Cardiac muscle cell (in vitro differentiated cells and primary cell): ENCODE data around the gene CORIN. TPM values are rescaled to one million over a fixed set of nuclear protein-coding genes. Genes with fewer than 3 reads are reported as not detected.
"Not testable (repeated sequence)": the region's sequence is repeated elsewhere in the genome, so short reads cannot be mapped to it uniquely, and the experiment has no call there.

ENCODE experiments used
- DNase-seq, 2 donors: peaks; one replicate each; pipeline versions ENCODE4 v3.0.0 to v3.0.0-alpha.2; 2010 to 2017; ENCODE audit warnings: low read depth in 1 of 2, low spot score in 1 of 2
- H3K27ac ChIP-seq: fragments of 200-600 bp; sonication (generic); 2 replicates; pipeline ENCODE4 v1.5.1; 2016
- H3K27me3 ChIP-seq: fragments of 200-600 bp; sonication (generic); 2 replicates; pipeline ENCODE4 v1.6.0; 2016; ENCODE audit warnings: control low read depth
- H3K36me3 ChIP-seq: fragments of 200-600 bp; sonication (generic); 2 replicates; pipeline ENCODE4 v1.5.1; 2016; ENCODE audit warnings: control low read depth
- H3K4me1 ChIP-seq: fragments of 200-600 bp; sonication (generic); 2 replicates; pipeline ENCODE4 v1.8.1; 2017; ENCODE audit warnings: low read depth, mild to moderate bottlenecking, mixed run types
- H3K4me3 ChIP-seq: fragments of 200-600 bp; sonication (generic); 2 replicates; pipeline ENCODE4 v1.5.1; 2016; ENCODE audit warnings: mild to moderate bottlenecking
- H3K9me3 ChIP-seq: fragments of 200-600 bp; sonication (generic); 2 replicates; pipeline ENCODE4 v1.5.1; 2017; ENCODE audit warnings: low read depth, mild to moderate bottlenecking, control low read depth
- polyA plus RNA-seq: library from polyadenylated mRNA; unstranded; fragments of >200 nt; fragmentation: Nextera tagmentation; extraction: Ambion mirVana; gene quantifications from 2 replicates; pipeline ENCODE4 v1.2.1, GENCODE V29; 2016
- total RNA-seq: library from RNA; depleted of rRNA; stranded (reverse); fragments of >200 nt; gene quantifications from 2 replicates; pipeline ENCODE4 v1.2.3, GENCODE V29; 2016
- TF ChIP-seq, protein P1 (sequence below): IDR thresholded peaks from 2 replicates; pipeline ENCODE4 v1.5.1; 2012; ENCODE audit warnings: low read depth, mild to moderate bottlenecking, low read length

CORIN gene
- total and polyA plus RNA-seq, 2 experiments from 2014 or later: 110 to 169 TPM

- DNase-seq: no peak
- Histone ChIP-seq H3K27me3 (no peaks in the 10 kb centered on the region), H3K4me1 (peaks cover 9% of the 10 kb centered on the region), H3K27ac (no peak overlapping the region), H3K4me3 (no peak overlapping the region), H3K9me3 (no peaks in the 10 kb centered on the region), H3K36me3 (no peaks in the 10 kb centered on the region)
- TF ChIP-seq, protein P1, sequence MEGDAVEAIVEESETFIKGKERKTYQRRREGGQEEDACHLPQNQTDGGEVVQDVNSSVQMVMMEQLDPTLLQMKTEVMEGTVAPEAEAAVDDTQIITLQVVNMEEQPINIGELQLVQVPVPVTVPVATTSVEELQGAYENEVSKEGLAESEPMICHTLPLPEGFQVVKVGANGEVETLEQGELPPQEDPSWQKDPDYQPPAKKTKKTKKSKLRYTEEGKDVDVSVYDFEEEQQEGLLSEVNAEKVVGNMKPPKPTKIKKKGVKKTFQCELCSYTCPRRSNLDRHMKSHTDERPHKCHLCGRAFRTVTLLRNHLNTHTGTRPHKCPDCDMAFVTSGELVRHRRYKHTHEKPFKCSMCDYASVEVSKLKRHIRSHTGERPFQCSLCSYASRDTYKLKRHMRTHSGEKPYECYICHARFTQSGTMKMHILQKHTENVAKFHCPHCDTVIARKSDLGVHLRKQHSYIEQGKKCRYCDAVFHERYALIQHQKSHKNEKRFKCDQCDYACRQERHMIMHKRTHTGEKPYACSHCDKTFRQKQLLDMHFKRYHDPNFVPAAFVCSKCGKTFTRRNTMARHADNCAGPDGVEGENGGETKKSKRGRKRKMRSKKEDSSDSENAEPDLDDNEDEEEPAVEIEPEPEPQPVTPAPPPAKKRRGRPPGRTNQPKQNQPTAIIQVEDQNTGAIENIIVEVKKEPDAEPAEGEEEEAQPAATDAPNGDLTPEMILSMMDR: no peak
These were observed 139.0 kb downstream of the CORIN start for GRCh38 chr4:47698837-47699236.

DNA sequence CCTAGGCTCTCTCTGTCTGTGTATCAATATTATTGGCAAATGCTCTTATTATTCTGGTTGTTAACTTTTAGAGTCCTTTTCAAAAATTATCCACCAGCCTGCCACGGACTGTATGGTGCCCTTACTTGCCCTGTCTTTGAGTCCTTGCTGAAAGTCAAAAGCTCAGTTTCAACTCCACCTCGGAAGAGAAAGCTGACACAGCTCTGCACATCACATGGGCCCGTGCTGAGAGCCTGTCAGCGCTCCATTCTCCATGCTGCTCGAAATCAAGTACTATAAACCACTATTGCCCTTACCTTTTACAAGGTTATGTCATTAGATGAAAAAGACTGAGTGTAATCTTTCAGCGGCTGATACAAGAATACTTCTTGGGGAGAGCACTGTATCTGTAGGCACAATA lies 141.0 kb downstream of the CORIN start:
- Histone ChIP-seq H3K4me3 (no peak overlapping the region), H3K36me3 (peaks cover 3% of the 10 kb centered on the region), H3K27me3 (no peaks in the 10 kb centered on the region), H3K9me3 (no peaks in the 10 kb centered on the region), H3K4me1 (peaks cover 3% of the 10 kb centered on the region), H3K27ac (no peak overlapping the region)
- peak in 1 of 2 donors; percentile 67 for DNase-seq
- TF ChIP-seq, protein P1: no peak

GRCh38 chr4:47695260-47695659 lies 142.6 kb downstream of the CORIN start:
- H3K36me3 ChIP-seq: peaks cover 9% of the 10 kb centered on the region
- no peak overlapping the region for H3K27ac ChIP-seq
- H3K9me3 ChIP-seq: no peaks in the 10 kb centered on the region
- peaks cover 3% of the 10 kb centered on the region for H3K4me1 ChIP-seq
- TF ChIP-seq, protein P1: no peak
- H3K4me3 ChIP-seq: no peak overlapping the region
- no peaks in the 10 kb centered on the region for H3K27me3 ChIP-seq
- no peak for DNase-seq

- Histone ChIP-seq H3K4me3 (no peak overlapping the region), H3K9me3 (no peaks in the 10 kb centered on the region), H3K27ac (no peak overlapping the region), H3K27me3 (no peaks in the 10 kb centered on the region), H3K36me3 (peaks cover 9% of the 10 kb centered on the region), H3K4me1 (peaks cover 3% of the 10 kb centered on the region)
- no peak for DNase-seq
- TF ChIP-seq, protein P1: no peak
These were observed 143.5 kb downstream of the CORIN start for GRCh38 chr4:47694322-47694721.

GRCh38 chr4:47692691-47693090 lies 145.2 kb downstream of the CORIN start:
- TF ChIP-seq, protein P1: no peak
- Histone ChIP-seq H3K27me3 (no peaks in the 10 kb centered on the region), H3K4me1 (peaks cover 3% of the 10 kb centered on the region), H3K9me3 (no peaks in the 10 kb centered on the region), H3K27ac (no peak overlapping the region), H3K36me3 (peaks cover 9% of the 10 kb centered on the region), H3K4me3 (no peak overlapping the region)
- DNase-seq: no peak

DNA sequence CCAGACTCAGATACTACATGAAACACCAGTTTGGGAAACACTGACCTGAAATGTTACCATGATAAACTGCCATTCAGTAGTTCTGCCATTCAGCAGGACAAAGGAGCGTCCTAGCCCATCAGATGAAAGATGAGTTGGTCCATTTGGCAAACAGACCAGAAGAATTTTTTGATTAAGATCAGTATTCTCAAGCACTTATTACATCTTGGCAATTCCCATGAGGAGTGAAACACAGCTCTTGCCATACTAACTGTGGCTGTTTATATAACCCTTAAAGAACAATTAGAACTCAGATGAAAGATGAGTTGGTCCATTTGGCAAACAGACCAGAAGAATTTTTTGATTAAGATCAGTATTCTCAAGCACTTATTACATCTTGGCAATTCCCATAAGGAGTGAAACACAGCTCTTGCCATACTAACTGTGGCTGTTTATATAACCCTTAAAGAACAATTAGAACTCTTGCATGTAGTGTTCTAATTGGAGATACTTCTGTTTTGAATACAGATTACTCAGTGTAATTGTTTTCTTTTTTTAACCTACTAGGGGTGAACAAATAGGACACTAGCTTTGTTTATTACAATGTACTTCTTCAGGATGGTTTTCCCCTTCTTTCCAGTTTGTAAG lies 146.0 kb downstream of the CORIN start:
- not testable (repeated sequence) for H3K36me3 ChIP-seq, H3K4me1 ChIP-seq, H3K4me3 ChIP-seq, DNase-seq, H3K27me3 ChIP-seq, H3K27ac ChIP-seq, H3K9me3 ChIP-seq
